Activated T-cell treated with anti-CD3 and anti-CD28 coated beads, Interleukin-2, amount 50 U/mL, for 1 hour (primary cell): ENCODE results near the gene RAET1E.
"Not testable (repeated sequence)": the region's sequence is repeated elsewhere in the genome, so short reads cannot be mapped to it uniquely, and the experiment has no call there.

Experiments used
- DNase-seq: peaks from one replicate; pipeline ENCODE4 v3.0.0-alpha.2; 2020

RAET1E gene

DNA sequence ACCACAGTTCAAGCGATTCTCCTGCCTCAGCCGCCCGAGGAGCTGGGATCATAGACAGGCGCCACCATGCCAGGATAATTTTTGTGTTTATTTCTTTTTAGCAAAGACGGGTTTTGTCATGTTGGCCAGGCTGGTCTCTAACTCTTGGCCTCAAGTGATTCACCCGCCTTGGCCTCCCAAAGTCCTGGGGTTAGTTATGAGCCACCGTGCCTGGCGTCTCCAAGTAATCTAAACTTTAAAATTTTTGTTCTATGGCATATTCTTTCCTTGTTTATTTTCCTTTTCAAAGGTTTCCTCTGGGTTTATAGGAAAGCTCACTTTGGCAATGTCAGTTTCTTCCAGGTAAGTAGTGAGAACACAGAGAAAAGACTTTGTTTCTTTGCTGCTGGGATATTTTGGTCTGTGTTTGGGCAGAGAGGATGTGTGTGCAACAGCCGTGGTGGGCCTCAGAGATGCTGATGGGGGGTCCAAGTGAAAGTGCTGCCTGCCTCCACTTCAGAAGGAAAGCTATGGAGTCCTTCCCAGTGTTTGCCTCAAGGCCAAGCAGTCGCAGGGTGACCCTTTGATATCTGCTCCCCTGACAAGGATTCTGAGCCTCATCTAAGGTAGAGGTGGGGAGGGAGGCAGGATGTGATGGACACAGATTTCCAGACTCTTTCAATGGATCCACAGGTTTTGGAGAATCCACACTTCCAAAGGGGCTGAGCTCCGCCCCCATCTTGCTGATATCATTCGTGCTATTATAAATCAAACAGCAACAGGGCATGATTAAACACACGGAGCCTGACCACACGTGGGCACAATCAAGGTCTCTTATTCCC lies 36.1 kb downstream of the RAET1E start:
- no peak for DNase-seq

DNA sequence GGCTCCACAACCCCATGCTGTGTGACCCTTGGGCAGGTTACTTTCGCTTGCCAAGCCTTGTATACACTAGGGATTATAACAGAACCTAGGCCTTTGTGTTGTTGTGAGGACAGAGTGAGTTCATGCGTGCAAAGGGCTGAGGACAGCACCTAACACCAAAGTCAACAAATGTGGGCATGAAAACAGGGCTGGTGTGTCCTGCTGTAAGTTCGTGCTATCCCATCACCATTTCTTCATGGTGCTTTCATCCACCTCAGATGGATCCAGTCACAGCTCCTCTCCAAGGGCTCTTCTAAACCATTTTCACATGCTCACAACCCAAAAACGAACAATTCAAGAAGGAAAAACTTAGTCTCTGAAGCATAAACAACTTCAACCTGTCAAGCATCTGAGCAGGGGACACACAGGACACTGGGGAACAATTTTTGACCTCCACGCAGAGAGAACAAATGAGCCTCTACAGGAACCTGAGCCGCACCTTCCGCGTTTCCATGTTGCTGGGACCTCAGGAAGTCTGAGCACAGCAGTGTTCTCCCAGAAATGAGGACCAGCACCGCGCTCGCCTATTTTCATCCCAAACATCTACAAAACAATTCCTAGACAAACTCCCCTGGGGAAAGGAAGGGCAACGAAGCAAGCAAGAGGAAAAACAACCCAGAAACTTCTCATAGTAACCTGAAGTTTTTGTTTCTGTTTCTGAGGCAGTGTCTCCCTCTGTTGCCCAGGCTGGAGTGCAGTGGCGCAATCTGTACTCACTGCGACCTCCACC lies 36.9 kb downstream of the RAET1E start:
- no peak for DNase-seq

DNA sequence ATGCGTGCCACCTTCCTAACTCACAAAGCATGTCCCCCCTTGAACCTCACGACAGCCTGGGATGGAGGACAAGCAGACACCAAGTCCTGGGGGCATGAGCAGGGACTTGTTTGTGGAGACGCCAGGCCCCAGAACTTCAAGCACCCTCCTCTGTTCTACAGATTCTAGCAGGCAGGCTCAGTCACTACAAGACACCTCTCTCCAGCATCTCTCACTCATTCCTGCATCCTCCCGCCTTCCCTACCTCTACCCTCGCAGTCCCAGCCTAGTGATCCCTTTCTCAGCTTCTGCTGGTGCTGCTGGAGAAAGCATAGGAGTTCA lies 37.4 kb downstream of the RAET1E start:
- DNase-seq, result no peak

DNA sequence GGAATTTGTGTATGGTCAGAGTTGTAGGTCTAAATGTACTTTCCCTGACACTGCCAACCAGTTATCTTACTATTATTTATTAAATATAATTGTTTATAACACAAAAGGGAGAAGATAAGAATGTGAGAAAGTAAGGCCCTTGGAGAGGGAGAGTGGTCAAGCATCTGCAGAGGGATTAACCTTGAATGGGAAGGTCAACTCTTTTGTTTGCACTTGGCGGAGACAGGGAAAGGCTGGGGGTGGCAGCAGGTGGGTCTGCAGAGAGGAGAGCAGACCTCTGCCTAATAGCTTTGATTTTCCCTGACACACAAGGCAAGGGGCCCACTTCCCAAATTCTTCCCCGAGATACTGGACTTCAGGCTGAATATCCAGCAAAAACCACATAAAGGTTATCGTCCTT lies 38.0 kb downstream of the RAET1E start:
- DNase-seq, result no peak

DNA sequence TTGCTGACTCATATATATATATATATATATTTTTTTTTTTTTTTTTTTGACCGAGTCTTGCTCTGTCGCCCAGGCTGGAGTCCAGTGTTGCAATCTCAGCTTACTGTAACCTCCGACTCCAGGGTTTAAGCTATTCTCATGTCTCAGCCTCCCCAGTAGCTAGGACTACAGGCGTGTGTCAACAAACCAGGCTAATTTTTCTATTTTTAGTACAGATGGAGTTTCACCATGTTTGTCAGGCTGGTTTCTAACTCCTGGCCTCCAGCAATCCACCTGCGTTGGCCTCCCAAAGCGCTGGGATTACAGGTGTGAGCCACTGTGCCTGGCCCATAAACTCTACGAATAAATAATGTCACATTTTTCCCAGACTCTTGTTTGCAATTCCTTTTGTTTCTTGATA lies 38.5 kb downstream of the RAET1E start:
- DNase-seq, result no peak

GRCh38 chr6:149857541-149857940 lies 40.4 kb downstream of the RAET1E start:
- DNase-seq, result no peak

DNA sequence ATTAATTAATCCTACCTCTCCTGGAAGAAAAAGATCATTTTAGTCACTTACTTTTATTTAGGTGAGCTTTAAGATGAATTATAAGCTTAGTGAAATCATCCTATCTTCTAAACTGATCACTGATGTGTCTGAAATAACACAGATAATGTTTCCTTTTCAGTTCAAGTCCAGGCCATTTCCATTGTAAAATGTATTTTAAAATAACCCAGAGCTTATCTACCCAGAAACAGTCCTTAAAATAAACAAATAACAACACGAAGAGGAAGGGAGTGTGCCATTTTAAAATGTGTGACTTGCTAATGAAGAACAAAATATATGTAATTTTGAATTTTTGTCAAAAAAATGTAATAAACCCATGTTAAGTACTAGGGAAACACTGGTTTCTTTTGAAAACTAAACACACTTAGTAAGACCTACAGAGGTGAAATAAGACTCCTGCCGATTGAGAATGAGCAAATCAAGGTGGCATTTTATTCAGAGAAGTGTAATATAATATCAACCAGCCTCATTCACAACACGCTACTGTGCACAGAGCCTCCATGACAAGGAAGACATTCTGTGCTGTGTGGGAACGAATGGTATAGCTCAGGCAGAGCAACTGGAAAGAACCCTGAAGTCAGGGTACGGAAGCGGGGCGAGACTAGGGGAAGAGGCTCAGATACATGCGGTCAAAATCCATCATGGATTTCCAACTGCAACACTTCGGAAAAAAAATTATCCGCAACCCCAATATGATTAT lies 41.5 kb downstream of the RAET1E start:
- DNase-seq, result no peak

- DNase-seq, result no peak
Measured at GRCh38 chr6:149855741-149856140, 42.2 kb downstream of the RAET1E start.

DNA sequence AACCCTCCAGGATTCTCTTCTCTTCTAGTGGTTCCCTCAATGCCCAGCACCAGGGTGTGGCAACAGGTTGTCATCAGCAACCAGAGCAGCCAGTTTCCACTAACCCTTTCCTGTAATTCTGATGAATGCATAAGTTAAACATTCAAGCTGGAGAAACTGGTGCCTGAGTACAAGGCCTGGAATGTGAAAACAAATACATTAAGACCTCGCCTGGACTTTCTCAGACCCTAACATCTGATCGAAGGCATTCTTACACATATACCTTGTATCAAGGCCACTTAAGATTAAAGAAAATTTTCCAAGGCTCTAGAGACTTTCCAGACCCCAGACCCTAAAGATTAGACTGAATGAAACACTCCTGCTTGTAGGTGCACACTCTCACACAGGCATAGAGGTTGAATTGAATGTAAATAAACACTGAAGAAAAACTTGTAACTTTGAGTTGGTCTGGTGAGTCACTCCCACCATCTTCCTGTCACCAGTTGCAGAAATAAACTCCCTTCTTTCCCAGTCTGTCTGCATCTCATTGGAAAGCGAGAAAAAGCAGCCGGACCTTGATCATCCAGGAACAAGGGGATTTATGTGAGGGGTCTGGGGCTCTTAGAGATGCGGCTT lies 42.8 kb downstream of the RAET1E start:
- no peak for DNase-seq

DNA sequence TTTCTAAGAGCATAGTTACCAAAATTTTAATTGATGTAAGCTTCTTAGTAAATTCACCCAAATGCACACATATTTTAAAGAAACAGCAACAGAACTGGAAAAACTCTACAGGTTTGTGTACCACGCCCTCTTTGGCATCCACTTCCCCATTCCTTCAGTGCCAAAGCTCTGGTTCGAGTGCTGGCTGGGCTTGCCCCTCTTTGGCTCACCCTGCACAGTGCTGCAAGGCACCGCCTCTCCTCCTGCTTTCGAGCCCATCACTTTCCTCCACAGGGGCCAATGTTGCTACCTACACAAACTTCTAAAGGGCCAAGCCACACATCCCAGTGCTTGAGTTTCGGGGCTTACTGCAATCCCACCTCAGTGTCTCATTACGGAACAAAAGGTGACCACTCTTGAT lies 43.4 kb downstream of the RAET1E start:
- DNase-seq, result no peak

GRCh38 chr6:149854017-149854416 lies 43.9 kb downstream of the RAET1E start:
- not testable (repeated sequence) for DNase-seq

- no peak for DNase-seq
Measured at GRCh38 chr6:149852881-149853280, 45.0 kb downstream of the RAET1E start.

DNA sequence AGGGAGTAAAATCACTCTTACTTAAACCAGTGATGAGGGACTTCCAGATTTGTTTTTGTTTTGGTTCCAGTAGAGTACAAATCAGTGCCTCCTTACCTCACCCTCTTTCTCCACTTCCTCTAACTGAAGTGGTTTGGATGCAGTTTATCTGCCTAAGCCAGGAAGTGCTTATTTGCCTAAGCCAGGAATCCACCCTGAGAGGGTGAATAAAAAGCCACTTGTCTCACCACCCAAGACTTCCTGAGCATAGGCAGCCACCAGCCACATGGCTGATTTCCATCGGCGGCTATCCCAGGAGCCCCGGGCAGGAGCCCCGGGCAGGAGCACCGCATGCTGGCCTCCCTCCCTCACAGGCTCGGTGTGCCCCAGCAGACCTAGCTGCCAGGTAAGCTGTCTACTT lies 45.7 kb downstream of the RAET1E start:
- DNase-seq, result no peak

DNA sequence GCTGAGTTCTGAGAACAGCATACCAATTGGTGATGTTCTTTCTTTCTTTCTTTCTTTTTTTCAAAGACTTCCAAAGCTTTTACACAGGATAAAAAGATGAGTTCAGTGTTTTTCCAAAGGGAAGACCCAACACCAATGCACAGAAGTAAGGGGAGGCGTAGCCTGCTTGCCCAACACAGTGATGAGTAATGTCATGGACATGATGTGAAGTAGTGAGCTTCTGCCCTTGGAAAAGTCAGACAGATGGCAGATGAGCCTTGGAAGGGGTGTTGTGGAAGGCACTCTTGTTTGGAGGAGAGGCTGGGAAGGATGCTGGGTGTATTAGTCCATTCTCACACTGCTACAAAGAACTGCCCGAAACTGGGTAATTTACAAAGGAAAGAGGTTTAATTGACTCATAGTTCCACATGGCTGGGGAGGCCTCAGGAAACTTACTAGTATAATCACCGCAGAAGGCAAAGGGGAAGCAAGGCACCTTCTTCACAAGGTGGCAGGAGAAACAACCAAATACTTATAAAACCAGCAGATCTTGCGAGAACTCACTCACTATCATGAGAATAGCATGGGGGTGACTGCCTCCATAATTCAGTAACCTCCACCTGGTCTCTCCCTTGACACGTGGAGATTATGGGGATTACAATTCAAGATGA lies 46.3 kb downstream of the RAET1E start:
- DNase-seq, result no peak

GRCh38 chr6:149848343-149848742 lies 49.6 kb downstream of the RAET1E start:
- DNase-seq, result not testable (repeated sequence)
